H1 (cell line): ENCODE measurements around the gene C20orf202. TPM values are rescaled to one million over a fixed set of nuclear protein-coding genes. Genes with fewer than 3 reads are reported as not detected.

ENCODE experiments used
- CTCF ChIA-PET: fragments of 300-600 bp; sonication (Branson Sonifier 250); formaldehyde crosslinking; loops from one replicate; lab custom pipeline; 2021; ENCODE audit not compliant: partially characterized antibody; lab: Charles Lee
- POLR2A ChIA-PET: fragments of 300-600 bp; sonication (Branson Sonifier 250); formaldehyde crosslinking; loops from one replicate; lab custom pipeline; 2021; ENCODE audit warnings: inconsistent platforms; ENCODE audit not compliant: partially characterized antibody; lab: Charles Lee
- DNase-seq, 2 experiments: peaks; one replicate each; pipeline versions ENCODE4 v3.0.0 to v3.0.0-alpha.2; 2010 to 2022; ENCODE audit warnings: low spot score in 2 of 2, low read depth in 1 of 2, mixed read lengths in 1 of 2
- FAIRE-seq: peaks from 2 replicates; lab custom pipeline; 2011; peaks lifted over from hg19 to GRCh38; lab: Jason Lieb, UNC
- H2AFZ ChIP-seq: 2 replicates; pipeline ENCODE4 v1.8.1; 2012; ENCODE audit warnings: low read length, inconsistent platforms
- H2AK5ac ChIP-seq: 2 replicates; pipeline ENCODE4 v1.6.1; 2013; ENCODE audit warnings: low read depth, low read length
- H2BK120ac ChIP-seq: replicated peaks from 2 replicates; pipeline ENCODE3; 2013; ENCODE audit warnings: low read depth, low read length, inconsistent platforms
- H2BK12ac ChIP-seq: 2 replicates; pipeline ENCODE4 v1.6.1; 2013; ENCODE audit warnings: low read depth, low read length
- H2BK15ac ChIP-seq: 2 replicates; pipeline ENCODE4 v1.6.1; 2013; ENCODE audit warnings: low read length
- H2BK20ac ChIP-seq: 2 replicates; pipeline ENCODE4 v1.6.1; 2013; ENCODE audit warnings: low read length
- H2BK5ac ChIP-seq: 2 replicates; pipeline ENCODE4 v1.6.1; 2013; ENCODE audit warnings: low read depth, low read length
- H3K14ac ChIP-seq: 2 replicates; pipeline ENCODE4 v1.6.1; 2013; ENCODE audit warnings: inconsistent platforms; ENCODE audit not compliant: insufficient read length
- H3K18ac ChIP-seq: 2 replicates; pipeline ENCODE4 v1.6.1; 2013; ENCODE audit warnings: low read length; ENCODE audit errors: extremely low read depth
- H3K23ac ChIP-seq: 2 replicates; pipeline ENCODE4 v1.6.1; 2013; ENCODE audit warnings: inconsistent platforms; ENCODE audit not compliant: insufficient read length
- H3K23me2 ChIP-seq: 2 replicates; pipeline ENCODE4 v1.6.1; 2013; ENCODE audit warnings: low read depth, low read length
- H3K27ac ChIP-seq: 2 replicates; pipeline ENCODE4 v1.6.1; 2011; ENCODE audit warnings: low read depth, low read length, inconsistent platforms
- H3K27me3 ChIP-seq, 4 experiments: replicated peaks in 1 of 4; 1 replicate in 1 of 4; 2 replicates in 3 of 4; pipeline versions ENCODE4 v1.6.1 to v1.8.1; 2011 to 2013; ENCODE audit warnings: low read length in 3 of 4, mild to moderate bottlenecking in 3 of 4, inconsistent platforms in 2 of 4, mixed read lengths in 2 of 4, moderate library complexity in 1 of 4; ENCODE audit not compliant: control insufficient read depth in 3 of 4, insufficient read depth in 3 of 4; ENCODE audit errors: extremely low read depth in 1 of 4
- H3K36me3 ChIP-seq, 4 experiments: 2 replicates each; pipeline versions ENCODE4 v1.6.1 to v1.8.1; 2011 to 2013; ENCODE audit warnings: mild to moderate bottlenecking in 4 of 4, low read length in 3 of 4, moderate library complexity in 2 of 4, control low read depth in 1 of 4, inconsistent platforms in 1 of 4; ENCODE audit not compliant: insufficient read depth in 4 of 4, control insufficient read depth in 2 of 4
- H3K4ac ChIP-seq: replicated peaks from 2 replicates; pipeline ENCODE3; 2013; ENCODE audit warnings: low read length, low read depth, mixed read lengths, inconsistent platforms; ENCODE audit not compliant: insufficient read length
- H3K4me1 ChIP-seq, 4 experiments: replicated peaks in 1 of 4; 1 replicate in 1 of 4; 2 replicates in 3 of 4; pipeline versions ENCODE4 v1.6.1 to v1.8.1; 2011 to 2013; ENCODE audit warnings: low read length in 3 of 4, inconsistent platforms in 2 of 4, mixed read lengths in 1 of 4; ENCODE audit not compliant: insufficient read depth in 4 of 4, control insufficient read depth in 3 of 4
- H3K4me2 ChIP-seq, 2 experiments: 2 replicates each; pipeline versions ENCODE4 v1.6.1 to v1.8.1; 2011 to 2013; ENCODE audit warnings: low read depth in 2 of 2, low read length in 2 of 2, control low read depth in 1 of 2, inconsistent platforms in 1 of 2, mild to moderate bottlenecking in 1 of 2; ENCODE audit not compliant: insufficient read depth in 1 of 2
- H3K4me3 ChIP-seq, 4 experiments: fragments of 200-600, 300-600 bp in 1 of 4; sonication (generic), shearing (Covaris generic), sonication (Bioruptor Twin) in 1 of 4; 2 replicates each; pipeline versions ENCODE4 v1.5.1 to v1.8.1; 2011 to 2016; ENCODE audit warnings: low read length in 4 of 4, low read depth in 3 of 4, control low read depth in 2 of 4, inconsistent platforms in 2 of 4, mild to moderate bottlenecking in 2 of 4, mixed read lengths in 1 of 4, moderate library complexity in 1 of 4; ENCODE audit not compliant: insufficient read depth in 2 of 4; ENCODE audit errors: extremely low read depth in 1 of 4
- H3K56ac ChIP-seq: replicated peaks from 2 replicates; pipeline ENCODE3; 2013; ENCODE audit warnings: low read depth, mild to moderate bottlenecking, mixed read lengths, low read length, inconsistent platforms; ENCODE audit not compliant: insufficient read length
- H3K79me1 ChIP-seq: 2 replicates; pipeline ENCODE4 v1.6.1; 2013; ENCODE audit warnings: low read depth, low read length, control low read depth
- H3K79me2 ChIP-seq, 2 experiments: 2 replicates each; pipeline versions ENCODE4 v1.6.1 to v1.8.1; 2012 to 2013; ENCODE audit warnings: low read length in 2 of 2, mild to moderate bottlenecking in 2 of 2, inconsistent platforms in 1 of 2; ENCODE audit not compliant: insufficient read depth in 2 of 2, control insufficient read depth in 1 of 2
- H3K9ac ChIP-seq, 4 experiments: replicated peaks in 1 of 4; 1 replicate in 1 of 4; 2 replicates in 3 of 4; pipeline versions ENCODE4 v1.6.1 to v1.8.1; 2011 to 2013; ENCODE audit warnings: low read depth in 3 of 4, low read length in 3 of 4, control low read depth in 2 of 4, mild to moderate bottlenecking in 2 of 4, moderate library complexity in 2 of 4, inconsistent platforms in 1 of 4; ENCODE audit errors: extremely low read depth in 1 of 4
- H3K9me3 ChIP-seq, 2 experiments: 2 replicates each; pipeline versions ENCODE4 v1.6.1 to v1.8.1; 2012 to 2013; ENCODE audit warnings: mild to moderate bottlenecking in 2 of 2, moderate library complexity in 2 of 2, control low read depth in 1 of 2, inconsistent platforms in 1 of 2, low read depth in 1 of 2, low read length in 1 of 2, mixed read lengths in 1 of 2; ENCODE audit not compliant: insufficient read depth in 2 of 2
- H4K20me1 ChIP-seq, 2 experiments: replicated peaks in 1 of 2; 2 replicates each; pipeline versions ENCODE3 to v1.8.1; 2011 to 2013; ENCODE audit warnings: inconsistent platforms in 2 of 2, low read length in 2 of 2, mild to moderate bottlenecking in 1 of 2; ENCODE audit not compliant: insufficient read depth in 2 of 2, control insufficient read depth in 1 of 2
- H4K5ac ChIP-seq: 2 replicates; pipeline ENCODE4 v1.6.1; 2013; ENCODE audit warnings: low read length, low read depth, mixed read lengths, inconsistent platforms; ENCODE audit not compliant: insufficient read length
- H4K8ac ChIP-seq: 2 replicates; pipeline ENCODE4 v1.8.0; 2013; ENCODE audit warnings: mild to moderate bottlenecking, moderate library complexity, low read length, inconsistent platforms; ENCODE audit not compliant: insufficient read depth; ENCODE audit errors: extremely low read depth
- H4K91ac ChIP-seq: replicated peaks from 2 replicates; pipeline ENCODE3; 2013; ENCODE audit warnings: low read length, mixed read lengths, inconsistent platforms; ENCODE audit not compliant: insufficient read length
- CBX5 ChIP-seq: fragments of 300-800, 300-1000 bp; sonication (generic); IDR thresholded peaks from 2 replicates; pipeline ENCODE4 v1.7.1; 2016; ENCODE audit warnings: antibody characterized with exemption, low read length, low read depth
- FOSL1 ChIP-seq: IDR thresholded peaks from 2 replicates; pipeline ENCODE4 v1.6.1; 2011; ENCODE audit warnings: mild to moderate bottlenecking, low read depth, low read length, moderate library complexity; ENCODE audit not compliant: insufficient read depth
- KDM4A ChIP-seq: IDR thresholded peaks from one replicate; pipeline ENCODE4 v1.7.1; 2012; ENCODE audit warnings: low read depth, mild to moderate bottlenecking, moderate library complexity, low read length, inconsistent platforms; ENCODE audit not compliant: severe bottlenecking
- NRF1 ChIP-seq: IDR thresholded peaks from 2 replicates; pipeline ENCODE4 v1.6.1; 2011; ENCODE audit warnings: mild to moderate bottlenecking, low read depth, low read length, improper control_type of control experiment
- POLR2A ChIP-seq, 2 experiments: IDR thresholded peaks; 1 replicate in 1 of 2; 2 replicates in 1 of 2; pipeline ENCODE4 v1.6.1; 2011; ENCODE audit warnings: low read depth in 2 of 2, low read length in 2 of 2, mild to moderate bottlenecking in 2 of 2; ENCODE audit errors: control extremely low read depth in 1 of 2
- RNF2 ChIP-seq: fragments of 200-900, 300-1000 bp; sonication (generic); IDR thresholded peaks from 2 replicates; pipeline ENCODE4 v1.7.1; 2016; ENCODE audit warnings: borderline replicate concordance, low read depth, mild to moderate bottlenecking, antibody characterized with exemption, low read length; ENCODE audit not compliant: poor library complexity, severe bottlenecking; ENCODE audit errors: missing control alignments
- RXRA ChIP-seq: IDR thresholded peaks from 2 replicates; pipeline ENCODE4 v1.6.1; 2011; ENCODE audit warnings: low read depth, mild to moderate bottlenecking, low read length, moderate library complexity; ENCODE audit not compliant: insufficient read depth
- SAP30 ChIP-seq: fragments of 300-600 bp; sonication (generic); IDR thresholded peaks from 2 replicates; pipeline ENCODE4 v1.7.1; 2012; ENCODE audit warnings: low read length, moderate library complexity, mild to moderate bottlenecking, inconsistent platforms; ENCODE audit not compliant: insufficient read depth, insufficient replicate concordance
- YY1 ChIP-seq: IDR thresholded peaks from 2 replicates; pipeline ENCODE4 v1.6.1; 2011; ENCODE audit warnings: low read depth, mild to moderate bottlenecking, low read length
- ZNF274 ChIP-seq: IDR thresholded peaks from 2 replicates; pipeline ENCODE4 v1.7.0; 2012; ENCODE audit warnings: low read length, borderline replicate concordance; ENCODE audit errors: extremely low read depth
- WGBS, 2 experiments: shearing (Covaris generic) in 1 of 2; methylation state at CpG; one replicate each; pipeline versions ENCODE4 v1.1.6 to v1.1.7; 2013 to 2015; ENCODE audit warnings: low lambda C conversion rate in 2 of 2, mixed read lengths in 2 of 2, inconsistent platforms in 1 of 2, low coverage in 1 of 2, missing lambda C conversion rate in 1 of 2; ENCODE audit not compliant: insufficient replicate concordance in 2 of 2, insufficient coverage in 1 of 2, insufficient read length in 1 of 2; ENCODE audit errors: extremely low coverage in 1 of 2, missing lambda C conversion rate in 1 of 2; 5-methylcytosine and 5-hydroxymethylcytosine counted together
- polyA plus RNA-seq, 7 experiments: library from polyadenylated mRNA; depleted of rRNA in 3 of 7; stranded (reverse) in 5 of 7; unstranded in 2 of 7; fragments of >200 nt in 5 of 7; fragments of 200-250 nt in 2 of 7; gene quantifications; 1 replicate in 5 of 7; 2 replicates in 1 of 7; 4 replicates in 1 of 7; pipeline versions ENCODE4 v1.2.1 to v1.2.3, GENCODE V29; 2011 to 2013; ENCODE audit warnings: missing spikeins in 2 of 7, mixed read lengths in 2 of 7
- total RNA-seq: library from RNA; stranded (reverse); fragmentation: NEBNext Ultra II Directional; extraction: Animal tissue kit (Norgen Biotek cat#: 25700); gene quantifications from 2 replicates; pipeline ENCODE4 v1.2.1, GENCODE V29; 2021

C20orf202 gene
- total and polyA plus RNA-seq, 2 of the 8 experiments (the other 6 are each of a cell fraction or from before 2014, with no cell fraction given): 0.12 TPM; not detected in 1

DNA sequence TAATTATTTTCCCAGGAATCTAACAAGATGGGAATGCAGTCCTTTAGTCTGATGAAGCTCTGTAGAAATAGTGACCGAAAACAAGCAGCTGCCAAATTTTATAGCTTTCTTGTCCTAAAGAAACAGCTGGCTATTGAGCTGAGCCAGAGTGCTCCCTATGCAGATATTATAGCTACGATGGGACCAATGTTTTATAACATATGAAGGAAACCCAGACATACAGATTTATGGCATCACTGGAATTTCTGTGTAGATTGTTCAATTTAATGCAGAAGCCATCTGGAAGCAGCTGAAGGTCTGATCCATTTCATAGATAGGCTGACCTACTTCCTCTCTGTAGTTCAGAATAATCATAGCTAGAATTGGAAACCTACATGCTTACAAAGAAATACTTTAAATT is 51.0 kb downstream of the C20orf202 start:
- H3K23ac ChIP-seq: no peak overlapping the region

More for the DNA sequence above, 51.0 kb downstream of the C20orf202 start:
- CTCF ChIA-PET: interaction anchor here (0.6 to 1.3 kb wide), 2 partner anchors 9 to 204 kb away, joined by 3 read pairs; no protein-coding TSS in a partner anchor
- Histone ChIP-seq H3K18ac (no peak overlapping the region), H3K4me2 (no peak overlapping the region), H3K4ac (no peak overlapping the region), H3K79me1 (no peaks in the 10 kb centered on the region), H4K91ac (no peak overlapping the region), H3K14ac (no peak overlapping the region), H2BK15ac (no peak overlapping the region), H3K79me2 (no peaks in the 10 kb centered on the region), H4K8ac (no peak overlapping the region), H2AK5ac (no peak overlapping the region), H3K9ac (no peak overlapping the region), H3K9me3 (peaks cover 0 to 2% of the 10 kb centered on the region in 2 experiments; a peak in 1 of 4 replicates), H3K27ac (no peak overlapping the region), H3K4me3 (no peak overlapping the region), H3K27me3 (no peaks in the 10 kb centered on the region), H2BK20ac (no peak overlapping the region), H3K36me3 (no peaks in the 10 kb centered on the region; a peak in 1 of 8 replicates), H3K23me2 (no peaks in the 10 kb centered on the region), H3K4me1 (no peaks in the 10 kb centered on the region), H2BK12ac (no peak overlapping the region), H4K5ac (no peak overlapping the region), H3K56ac (no peak overlapping the region), H4K20me1 (no peaks in the 10 kb centered on the region), H2AFZ (no peak overlapping the region), H2BK120ac (no peak overlapping the region), H2BK5ac (no peak overlapping the region)
- FAIRE-seq (no peak), DNase-seq (no peak)
- TF ChIP-seq YY1 (no peak), RXRA (no peak), KDM4A (no peak), ZNF274 (no peak), CBX5 (no peak), SAP30 (no peak), POLR2A (IDR thresholded peaks at IDR 0.05; ENCODE audit: control extremely low read depth in 1 of 2, low read depth in 2 of 2, low read length in 2 of 2) (no peak), FOSL1 (no peak), RNF2 (no peak), NRF1 (no peak)
- POLR2A ChIA-PET: no interaction called here
- WGBS, 2 experiments: 78% methylated on average over 2 of the region's 2 CpGs; no CpG with 5 or more reads in 1 of the 2 experiments
